SK-N-SH treated with all-trans-retinoic acid at 6 μM for 48 hours (cell line): ENCODE data around the gene SNAP25.

Experiments
- CSRNP3 ChIP-seq: fragments of 250-450 bp; sonication (Bioruptor Pico); IDR thresholded peaks from 2 replicates; pipeline ENCODE4 v1.5.1; 2021; ENCODE audit warnings: mild to moderate bottlenecking, moderate library complexity
- ESRRG ChIP-seq: fragments of 250-450 bp; sonication (Bioruptor Pico); IDR thresholded peaks from 2 replicates; pipeline ENCODE4 v1.6.1; 2021; ENCODE audit warnings: mild to moderate bottlenecking
- GLIS3 ChIP-seq: fragments of 250-450 bp; sonication (Bioruptor Pico); IDR thresholded peaks from 2 replicates; pipeline ENCODE4 v1.5.0; 2020; ENCODE audit warnings: mild to moderate bottlenecking, moderate library complexity
- ISL1 ChIP-seq: fragments of 250-450 bp; sonication (Bioruptor Pico); IDR thresholded peaks from 2 replicates; pipeline ENCODE4 v2.1.2; 2022; ENCODE audit warnings: mild to moderate bottlenecking, moderate library complexity
- OSR1 ChIP-seq: fragments of 250-450 bp; sonication (Bioruptor Pico); IDR thresholded peaks from 2 replicates; pipeline ENCODE4 v1.8.0; 2022; ENCODE audit warnings: moderate library complexity, mild to moderate bottlenecking, inconsistent platforms
- PATZ1 ChIP-seq: fragments of 250-450 bp; sonication (Bioruptor Pico); IDR thresholded peaks from 2 replicates; pipeline ENCODE4 v1.8.0; 2020; ENCODE audit warnings: mild to moderate bottlenecking, moderate library complexity, borderline replicate concordance
- PPARA ChIP-seq: fragments of 250-450 bp; sonication (Bioruptor Pico); IDR thresholded peaks from 2 replicates; pipeline ENCODE4 v1.5.0; 2020; ENCODE audit warnings: mild to moderate bottlenecking, borderline replicate concordance
- RARB ChIP-seq: fragments of 250-450 bp; sonication (Bioruptor Pico); IDR thresholded peaks from 2 replicates; pipeline ENCODE4 v1.8.0; 2021; ENCODE audit warnings: mild to moderate bottlenecking, moderate library complexity
- TOX ChIP-seq: fragments of 250-450 bp; sonication (Bioruptor Pico); IDR thresholded peaks from 2 replicates; pipeline ENCODE4 v1.8.0; 2021; ENCODE audit warnings: mild to moderate bottlenecking, moderate library complexity, borderline replicate concordance
- TSHZ2 ChIP-seq: fragments of 250-450 bp; sonication (Bioruptor Pico); IDR thresholded peaks from 2 replicates; pipeline ENCODE4 v1.5.0; 2020; ENCODE audit warnings: mild to moderate bottlenecking, moderate library complexity
- ZFP3 ChIP-seq: fragments of 250-450 bp; sonication (Bioruptor Pico); IDR thresholded peaks from 2 replicates; pipeline ENCODE4 v1.5.0; 2020; ENCODE audit warnings: mild to moderate bottlenecking, moderate library complexity
- ZFP30 ChIP-seq: fragments of 450-650 bp; formaldehyde crosslinking; IDR thresholded peaks from 2 replicates; pipeline ENCODE4 v1.5.0; 2022; ENCODE audit warnings: mild to moderate bottlenecking, moderate library complexity
- ZNF70 ChIP-seq: fragments of 450-650 bp; formaldehyde crosslinking; IDR thresholded peaks from 2 replicates; pipeline ENCODE4 v1.5.0; 2020; ENCODE audit warnings: mild to moderate bottlenecking, moderate library complexity

- TF ChIP-seq TSHZ2 (no peak), PATZ1 (no peak), PPARA (no peak), RARB (no peak), CSRNP3 (CRISPR knock-in tag) (no peak), ZFP30 (CRISPR knock-in tag) (no peak), TOX (CRISPR knock-in tag) (no peak), GLIS3 (CRISPR knock-in tag) (no peak), ZNF70 (CRISPR knock-in tag) (no peak), ISL1 (no peak), ZFP3 (no peak), OSR1 (no peak), ESRRG (CRISPR knock-in tag) (no peak)
These were observed 98.0 kb downstream of the SNAP25 start for GRCh38 chr20:10316582-10316981.
